ENCODE results near the gene ACTG1. TPM values are rescaled to one million over a fixed set of nuclear protein-coding genes. Genes with fewer than 3 reads are reported as not detected.

The ACTG1 gene
- 3,948 and 4,109 TPM in 2 replicates for total RNA-seq (2014; rRNA removed; shearing (Covaris generic))

- peak; percentile 89 for DNase-seq (ENCODE audit: low read depth)
These were observed at the start of gene ACTG1 for GRCh38 chr17:81512562-81513371. Gene ACTG1 (minus strand): TSS chr17:81512799. CDS start chr17:81512354, 445 bp downstream.

GRCh38 chr17:81561494-81561885 lies 48.9 kb upstream of the ACTG1 start:
- peak; percentile 68 for DNase-seq (ENCODE audit: low read depth)

GRCh38 chr17:81558941-81559806 lies 46.6 kb upstream of the ACTG1 start:
- no peak for DNase-seq (ENCODE audit: low read depth)

GRCh38 chr17:81558115-81558468 lies 45.5 kb upstream of the ACTG1 start:
- DNase-seq (ENCODE audit: low read depth), result no peak

GRCh38 chr17:81557276-81558114 lies 44.9 kb upstream of the ACTG1 start:
- no peak for DNase-seq (ENCODE audit: low read depth)

- no peak for DNase-seq (ENCODE audit: low read depth)
These were observed 44.3 kb upstream of the ACTG1 start for GRCh38 chr17:81556863-81557262.

GRCh38 chr17:81556175-81556691 lies 43.6 kb upstream of the ACTG1 start:
- DNase-seq (ENCODE audit: low read depth), result peak; percentile 77

GRCh38 chr17:81553616-81554181 lies 41.1 kb upstream of the ACTG1 start:
- DNase-seq (ENCODE audit: low read depth), result peak; percentile 97

- DNase-seq (ENCODE audit: low read depth), result peak; percentile 86
These were observed 40.5 kb upstream of the ACTG1 start for GRCh38 chr17:81553018-81553615.

- DNase-seq (ENCODE audit: low read depth), result peak; percentile 74
These were observed 39.8 kb upstream of the ACTG1 start, which contains the start of gene FAAP100 for GRCh38 chr17:81552244-81553017. Gene FAAP100 (minus strand): TSS chr17:81552353. CDS start chr17:81552330, 23 bp downstream.

GRCh38 chr17:81551458-81552243 lies 39.1 kb upstream of the ACTG1 start:
- DNase-seq (ENCODE audit: low read depth), result peak; percentile 30

GRCh38 chr17:81550830-81551457 lies 38.3 kb upstream of the ACTG1 start:
- no peak for DNase-seq (ENCODE audit: low read depth)

- DNase-seq (ENCODE audit: low read depth), result no peak
These were observed 37.7 kb upstream of the ACTG1 start for GRCh38 chr17:81550285-81550684.

GRCh38 chr17:81549826-81550225 lies 37.2 kb upstream of the ACTG1 start:
- DNase-seq (ENCODE audit: low read depth), result no peak

GRCh38 chr17:81549031-81549557 lies 36.5 kb upstream of the ACTG1 start:
- no peak for DNase-seq (ENCODE audit: low read depth)

- DNase-seq (ENCODE audit: low read depth), result no peak
These were observed 35.0 kb upstream of the ACTG1 start for GRCh38 chr17:81547614-81547982.

GRCh38 chr17:81546906-81547613 lies 34.5 kb upstream of the ACTG1 start:
- no peak for DNase-seq (ENCODE audit: low read depth)
